DND-41 (cell line): ENCODE data around the gene GPC3.

Source experiments
- CTCF ChIP-seq: IDR thresholded peaks from 2 replicates; pipeline ENCODE4 v1.5.1; 2012; ENCODE audit warnings: borderline replicate concordance, low read length, moderate library complexity, mild to moderate bottlenecking; ENCODE audit not compliant: poor library complexity, severe bottlenecking; ENCODE audit errors: extremely low read depth
- EZH2 ChIP-seq: IDR thresholded peaks from 3 replicates; pipeline ENCODE4 v1.6.1; 2012; ENCODE audit warnings: borderline replicate concordance, low read depth, mild to moderate bottlenecking, moderate library complexity, low read length, inconsistent platforms; ENCODE audit not compliant: severe bottlenecking

- TF ChIP-seq CTCF (no peak), EZH2 (no peak)
Observed at GRCh38 chrX:133541021-133541420, 444.4 kb downstream of the GPC3 start.
